Stimulated activated CD8-positive, alpha-beta memory T cell treated with anti-CD3 and anti-CD28 coated beads, Interleukin-7, amount 100 ng/mL, for 1 hour (primary cell): ENCODE measurements around the gene MPDZ.
"Not testable (repeated sequence)": the region's sequence is repeated elsewhere in the genome, so short reads cannot be mapped to it uniquely, and the experiment has no call there.

Source experiments
- DNase-seq, 2 donors: peaks; one replicate each; pipeline ENCODE4 v3.0.0-alpha.2; 2020; ENCODE audit warnings: low read depth in 2 of 2

MPDZ gene

GRCh38 chr9:13264788-13265187 is 14.7 kb downstream of the MPDZ start:
- DNase-seq, result no peak

- no peak for DNase-seq
These were observed 16.0 kb downstream of the MPDZ start for GRCh38 chr9:13263511-13263910.

GRCh38 chr9:13252852-13253251 is 26.6 kb downstream of the MPDZ start:
- no peak for DNase-seq

DNA sequence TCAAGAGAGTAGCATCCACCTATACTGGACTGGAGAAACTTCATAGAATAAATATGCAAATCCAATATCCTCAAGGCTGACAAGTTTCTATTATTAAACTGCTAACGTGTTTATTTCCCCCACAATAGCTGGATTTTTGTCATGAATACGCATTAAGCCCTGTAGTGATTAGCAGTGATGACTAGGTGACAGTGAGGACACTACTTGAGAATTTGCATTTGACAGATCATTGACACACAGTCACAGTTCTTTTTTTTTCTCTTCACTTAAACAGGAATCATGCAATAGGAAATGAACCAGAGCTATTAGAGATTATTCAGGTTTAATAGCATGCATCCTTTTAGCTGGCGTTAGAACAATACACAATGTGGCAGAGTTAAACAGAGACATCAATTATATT is 35.3 kb downstream of the MPDZ start:
- DNase-seq, result no peak

GRCh38 chr9:13241283-13241682 is 38.2 kb downstream of the MPDZ start:
- no peak for DNase-seq

DNA sequence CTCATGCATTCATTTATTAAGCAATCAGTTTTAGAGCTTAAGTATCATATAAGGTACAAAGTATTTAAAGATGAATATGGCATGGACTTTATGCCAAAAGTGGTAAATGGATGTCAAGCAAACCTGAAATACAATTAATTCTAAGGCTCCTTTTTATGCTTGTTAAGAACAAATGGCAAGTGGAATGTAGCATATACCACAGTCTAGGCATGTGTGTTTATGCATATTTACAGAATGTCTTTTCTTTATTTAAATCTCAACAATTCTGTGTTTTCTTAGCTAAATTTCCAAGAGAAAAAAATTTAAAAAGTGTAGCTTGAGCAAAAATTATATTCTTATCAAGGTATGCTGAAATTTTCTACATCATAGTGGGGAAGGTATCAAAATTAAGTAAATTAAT is 39.8 kb downstream of the MPDZ start:
- DNase-seq, result no peak

DNA sequence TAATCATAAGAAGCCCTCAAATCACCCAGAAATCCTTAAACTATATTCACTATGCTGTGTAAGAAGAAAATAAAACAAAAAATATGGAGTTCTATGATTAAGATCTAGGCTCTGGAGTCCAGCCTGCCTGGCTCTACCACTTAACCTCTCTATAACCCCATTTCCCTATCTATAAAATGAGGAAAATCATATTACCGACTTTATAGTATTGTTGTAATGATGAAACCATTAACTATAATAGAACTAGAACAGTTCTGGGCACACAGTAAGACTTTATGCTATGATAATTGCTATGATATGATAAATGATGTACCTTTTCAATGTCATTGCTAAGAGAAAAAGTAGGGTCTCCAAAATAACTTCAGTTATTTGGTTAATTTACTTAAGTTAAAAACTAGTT is 40.3 kb downstream of the MPDZ start:
- no peak for DNase-seq

- no peak for DNase-seq
These were observed 44.6 kb downstream of the MPDZ start for GRCh38 chr9:13234932-13235331.

DNA sequence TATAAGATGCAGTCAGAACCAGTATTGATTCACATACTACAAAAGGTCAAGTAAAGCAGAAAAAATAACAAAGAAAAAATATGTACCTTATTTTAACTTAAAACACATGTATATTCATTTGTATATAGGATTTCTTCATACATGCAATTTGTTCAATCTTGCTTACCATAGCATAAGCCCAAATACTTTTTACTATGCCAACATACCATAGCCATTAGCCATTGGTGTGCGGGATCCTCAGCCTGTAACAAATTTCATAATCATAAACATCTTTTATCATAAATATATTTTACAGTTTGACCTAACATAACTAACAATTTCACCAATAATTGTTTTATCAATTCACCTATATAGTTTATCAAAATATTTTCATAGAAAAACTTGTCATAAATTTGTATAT is 51.1 kb downstream of the MPDZ start:
- no peak for DNase-seq

DNA sequence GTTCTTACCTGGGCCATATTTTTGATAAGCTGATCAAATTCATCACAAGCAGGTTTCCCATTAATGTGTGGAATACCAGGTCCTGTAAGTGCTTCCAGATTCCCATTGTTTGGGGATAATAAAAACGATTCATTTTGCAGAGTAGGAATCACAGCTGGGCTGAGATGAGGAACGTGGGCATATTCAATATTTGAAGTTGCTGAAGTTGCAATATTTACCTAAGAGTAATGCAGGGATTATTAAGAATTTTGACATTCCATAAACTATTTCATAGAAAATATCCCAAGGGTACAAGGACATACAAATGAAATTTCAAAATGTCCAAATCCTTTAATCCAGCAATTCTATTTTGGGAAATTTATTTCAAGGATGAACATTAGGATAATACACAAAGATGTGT is 55.1 kb downstream of the MPDZ start:
- DNase-seq, result no peak

- not testable (repeated sequence) for DNase-seq
These were observed 56.8 kb downstream of the MPDZ start for GRCh38 chr9:13222733-13223132.

- DNase-seq, result no peak
These were observed 57.8 kb downstream of the MPDZ start for GRCh38 chr9:13221741-13222140.

- no peak for DNase-seq
These were observed 58.7 kb downstream of the MPDZ start for GRCh38 chr9:13220837-13221236.

DNA sequence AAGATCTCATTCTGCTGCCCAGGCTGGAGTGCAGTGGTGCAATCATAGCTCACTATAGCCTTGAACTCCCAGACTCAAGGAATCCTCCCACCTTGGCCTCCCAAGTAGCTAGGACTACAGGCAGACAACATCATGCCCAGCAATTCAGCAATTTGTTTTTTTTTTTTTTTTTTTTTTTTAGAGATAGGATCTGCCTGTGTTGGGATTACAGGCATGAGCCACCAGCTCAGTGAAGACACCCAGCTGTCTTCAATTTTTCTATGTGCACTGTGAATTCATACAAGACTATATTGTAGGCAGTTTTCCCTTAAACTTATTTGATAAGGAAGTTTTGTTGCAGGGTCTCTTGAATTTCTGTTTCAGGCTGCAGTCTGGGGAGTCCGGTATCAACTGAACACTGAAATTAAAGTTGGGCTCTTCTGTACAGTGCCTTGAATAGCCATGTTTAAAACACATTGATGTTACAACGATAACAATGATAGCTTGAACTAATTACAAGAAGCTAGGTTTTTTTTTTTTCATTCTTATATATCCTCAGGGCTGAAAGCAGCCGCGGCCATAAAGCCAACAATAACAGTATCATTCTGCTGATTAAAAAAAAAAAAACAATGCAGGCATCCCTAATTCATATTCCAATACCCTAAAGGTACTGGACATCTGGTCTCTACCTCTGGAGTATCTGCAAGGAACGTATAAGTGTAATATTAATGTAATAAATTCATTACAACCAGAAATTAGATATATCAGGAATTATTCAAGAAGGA is 63.5 kb downstream of the MPDZ start:
- DNase-seq, result no peak

DNA sequence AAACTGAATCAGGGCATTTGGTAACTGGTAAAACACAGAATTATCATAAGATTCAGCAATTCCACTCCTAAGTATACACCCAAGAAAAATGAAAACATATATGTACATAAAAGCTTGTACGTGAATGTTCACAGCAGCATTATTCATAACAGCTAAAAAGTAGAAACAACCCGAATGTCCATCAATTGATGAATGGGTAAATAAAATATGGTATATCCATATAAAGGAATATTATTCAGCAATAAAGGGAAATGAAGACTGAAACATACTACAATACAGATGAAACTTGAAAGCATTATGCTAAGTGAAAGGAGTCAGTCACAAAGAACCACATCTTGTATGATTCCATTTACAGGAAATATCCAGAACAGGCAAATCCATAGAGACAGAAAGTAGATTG is 65.5 kb downstream of the MPDZ start:
- no peak for DNase-seq

DNA sequence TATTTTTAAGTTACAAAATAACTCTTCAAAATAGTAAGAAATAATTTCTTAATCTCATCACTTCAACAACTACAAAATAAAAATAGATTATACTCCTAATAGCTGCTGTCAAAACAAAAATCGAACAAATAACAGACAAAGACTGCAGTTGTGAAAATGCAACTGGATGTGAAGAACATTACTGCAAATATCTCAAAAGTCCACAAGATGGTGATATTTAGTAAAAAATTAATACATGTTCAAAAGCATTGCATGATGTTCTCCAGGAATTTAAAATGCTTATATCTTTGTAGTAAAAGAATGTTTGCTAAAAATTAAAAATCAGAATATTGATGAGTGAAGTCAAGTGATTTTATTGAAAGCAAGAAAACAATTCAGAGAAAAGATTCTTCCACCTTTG is 66.2 kb downstream of the MPDZ start:
- DNase-seq, result no peak

- no peak for DNase-seq
These were observed 69.2 kb downstream of the MPDZ start for GRCh38 chr9:13210306-13210705.

- no peak for DNase-seq
These were observed 70.0 kb downstream of the MPDZ start for GRCh38 chr9:13209498-13209897.

- no peak for DNase-seq
These were observed 73.7 kb downstream of the MPDZ start for GRCh38 chr9:13205824-13206223.

GRCh38 chr9:13190040-13190439 is 89.5 kb downstream of the MPDZ start:
- DNase-seq, result no peak

DNA sequence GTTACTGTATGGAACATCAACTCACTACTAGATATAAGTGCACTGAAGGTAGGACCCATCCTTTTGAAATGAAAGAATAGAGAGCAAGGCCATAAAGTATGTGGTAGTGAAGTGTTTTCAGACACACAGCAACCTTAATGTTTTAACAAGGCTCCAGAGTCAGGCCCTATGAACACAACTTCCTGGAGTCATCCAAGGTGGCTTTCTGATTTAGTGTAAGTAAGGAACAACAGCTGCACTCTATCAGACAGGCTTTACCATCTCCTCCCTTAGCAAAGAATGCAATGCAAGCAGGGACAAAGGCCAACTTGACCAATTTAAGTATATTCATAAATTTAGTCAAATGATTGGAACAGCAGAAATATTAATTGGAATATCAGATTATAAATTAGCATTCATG is 90.1 kb downstream of the MPDZ start:
- no peak for DNase-seq

DNA sequence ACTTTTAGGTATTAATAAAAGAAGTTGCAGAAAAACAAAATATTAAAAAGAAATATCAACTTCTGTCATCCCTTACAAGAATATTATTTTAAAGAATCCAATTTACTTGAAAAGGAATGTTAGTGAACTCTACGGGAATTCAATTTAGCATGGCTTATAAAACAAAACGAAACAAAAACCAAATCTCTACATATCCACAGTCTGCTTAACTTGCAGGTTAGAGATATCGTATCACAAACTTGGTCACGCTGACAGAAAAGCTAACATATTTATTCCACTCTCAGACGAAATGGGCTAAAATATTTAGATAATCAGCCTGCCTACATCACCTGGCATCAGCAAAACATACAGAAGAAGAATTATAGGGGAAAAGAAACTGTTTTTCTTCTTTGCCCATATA is 92.7 kb downstream of the MPDZ start:
- DNase-seq, result no peak

DNA sequence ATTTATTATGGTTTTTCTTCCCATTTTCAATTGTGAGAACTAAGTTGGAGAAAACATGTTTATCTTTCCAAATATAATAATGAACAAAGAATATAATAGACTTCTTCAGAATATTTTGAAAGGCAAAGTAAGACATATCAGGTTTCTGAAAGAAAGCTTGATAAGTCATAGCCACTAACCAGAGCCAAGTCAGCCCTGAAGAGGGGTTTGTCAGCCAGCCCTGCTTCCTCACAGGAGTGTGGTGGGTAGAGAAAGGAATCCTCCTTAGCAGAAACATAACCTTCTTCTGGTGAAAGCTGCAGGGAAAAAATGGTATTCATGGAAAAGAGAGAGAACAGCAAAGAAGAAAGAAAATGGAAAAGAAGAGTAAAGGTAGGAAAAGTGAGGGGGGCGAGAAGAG is 93.4 kb downstream of the MPDZ start:
- DNase-seq, result no peak

- no peak for DNase-seq
These were observed 97.8 kb downstream of the MPDZ start for GRCh38 chr9:13181652-13182051.
